ENCODE data around the gene KMT5B.
"Not testable (repeated sequence)": the region's sequence is repeated elsewhere in the genome, so short reads cannot be mapped to it uniquely, and the experiment has no call there.

Gene KMT5B

GRCh38 chr11:68213135-68213515, at the start of gene KMT5B:
KMT5B (minus strand) TSS chr11:68213296; CDS start chr11:68190076, 23,220 bp downstream.
- no peak for DNase-seq

GRCh38 chr11:68262544-68262827, 49.4 kb upstream of the KMT5B start:
- DNase-seq, result no peak

DNA sequence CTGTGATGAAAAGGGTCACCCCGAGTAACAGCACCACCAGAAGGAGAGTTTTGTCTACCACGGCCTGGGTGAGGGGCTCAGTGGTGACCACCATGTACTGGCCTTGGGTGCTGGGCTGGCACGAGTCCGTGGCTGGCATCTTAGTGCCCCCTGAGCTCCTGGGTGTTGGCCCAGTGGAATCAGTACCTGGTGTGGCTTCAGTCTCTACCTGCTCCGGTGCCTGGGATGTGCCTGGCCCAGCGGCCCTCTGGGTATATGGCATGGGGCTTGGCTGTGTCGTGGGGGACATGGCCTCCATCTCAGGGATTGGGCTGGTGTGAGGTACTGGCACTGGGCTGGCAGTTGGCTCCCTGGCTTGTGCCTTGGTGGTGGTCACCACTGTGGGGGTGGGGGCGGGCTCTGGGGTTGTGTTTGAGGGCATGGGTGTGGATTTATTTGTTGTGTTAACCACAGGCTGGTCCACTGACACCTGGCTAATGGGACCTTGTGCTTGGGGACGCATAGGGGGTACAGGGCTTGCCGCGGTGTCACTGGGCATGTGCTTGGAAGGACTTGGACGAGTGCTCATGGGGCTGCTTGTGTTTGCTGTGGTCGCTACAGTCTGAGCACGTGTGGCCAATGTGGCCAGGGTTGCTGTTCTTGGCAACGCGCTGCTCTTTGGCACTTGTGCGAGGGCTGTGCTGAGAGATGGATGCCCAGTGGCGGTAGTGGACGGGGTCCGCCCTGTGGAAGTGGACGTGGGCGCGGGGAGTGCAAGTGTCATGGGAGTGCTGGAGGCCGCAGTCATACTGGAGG, 48.9 kb upstream of the KMT5B start:
- DNase-seq, result no peak

- no peak for DNase-seq
These were observed 47.9 kb upstream of the KMT5B start for GRCh38 chr11:68261006-68261405.

- DNase-seq, result no peak
These were observed 47.4 kb upstream of the KMT5B start for GRCh38 chr11:68260484-68260883.

- DNase-seq, result no peak
These were observed 46.2 kb upstream of the KMT5B start for GRCh38 chr11:68259122-68259959.

DNA sequence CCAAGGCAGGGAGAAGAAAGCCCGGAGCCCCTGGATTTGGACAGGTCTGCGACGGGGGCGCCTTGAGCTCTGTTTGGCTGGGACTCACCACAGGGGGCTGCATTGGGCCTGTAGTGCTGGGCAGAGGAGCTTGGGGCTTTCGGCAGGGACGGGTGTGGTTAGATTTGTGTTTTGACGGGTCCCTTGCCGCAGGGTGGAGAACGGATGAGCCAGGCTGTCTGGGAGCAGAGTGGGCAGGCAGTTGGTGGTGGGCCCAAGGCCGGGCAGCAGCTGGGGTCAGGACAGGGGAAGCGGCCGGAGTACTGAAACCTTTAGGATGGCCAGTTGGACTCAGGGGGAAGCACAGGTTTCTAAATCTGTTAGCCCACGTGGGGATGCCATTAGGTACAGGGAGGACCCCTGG, 45.3 kb upstream of the KMT5B start:
- DNase-seq, result no peak

DNA sequence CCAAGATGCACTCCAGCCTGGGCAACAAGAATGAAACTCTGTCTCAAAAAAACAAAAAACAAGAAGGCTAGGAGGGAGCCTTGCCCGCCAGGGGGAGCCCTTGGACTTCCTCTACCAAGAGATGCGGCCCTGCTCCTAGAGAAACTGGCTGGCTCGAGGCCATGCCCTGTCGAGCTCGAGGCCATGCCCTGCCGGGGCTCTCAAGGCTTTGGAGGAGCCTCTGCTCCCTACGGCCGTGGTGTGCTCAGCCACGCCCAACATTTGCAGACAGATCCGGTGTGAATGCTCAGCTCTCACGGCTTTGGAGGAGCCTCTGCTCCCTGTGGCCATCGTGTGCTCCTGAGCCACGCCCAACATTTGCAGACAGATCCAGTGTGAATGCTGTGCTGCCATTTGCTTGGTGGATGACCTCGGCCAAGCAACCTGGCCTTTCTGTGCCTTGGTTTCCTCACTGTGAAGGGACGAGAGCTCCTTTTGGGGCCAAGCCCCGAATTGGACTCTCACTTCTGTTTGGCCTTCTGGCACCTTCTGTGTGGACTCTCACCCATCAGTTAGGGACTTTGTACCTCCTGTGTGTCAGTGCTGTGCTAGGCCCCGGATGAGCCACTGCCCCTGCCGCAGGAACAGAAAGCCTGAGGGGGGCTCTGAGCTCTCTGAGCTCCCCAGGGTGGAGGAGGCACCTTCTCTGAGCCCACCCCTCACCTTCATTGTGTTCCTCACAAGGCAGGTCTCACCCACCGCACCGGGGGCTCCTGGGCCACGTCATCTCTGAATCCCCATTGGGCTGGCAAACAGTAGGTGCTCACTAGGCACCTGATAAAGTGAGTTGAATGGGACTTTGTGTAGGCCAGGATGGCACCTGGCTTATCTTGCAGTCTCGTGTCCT, 44.6 kb upstream of the KMT5B start:
- peak; percentile 81 for DNase-seq

GRCh38 chr11:68256331-68256741, 43.2 kb upstream of the KMT5B start:
- no peak for DNase-seq

- no peak for DNase-seq
These were observed 42.4 kb upstream of the KMT5B start for GRCh38 chr11:68255526-68255925.

DNA sequence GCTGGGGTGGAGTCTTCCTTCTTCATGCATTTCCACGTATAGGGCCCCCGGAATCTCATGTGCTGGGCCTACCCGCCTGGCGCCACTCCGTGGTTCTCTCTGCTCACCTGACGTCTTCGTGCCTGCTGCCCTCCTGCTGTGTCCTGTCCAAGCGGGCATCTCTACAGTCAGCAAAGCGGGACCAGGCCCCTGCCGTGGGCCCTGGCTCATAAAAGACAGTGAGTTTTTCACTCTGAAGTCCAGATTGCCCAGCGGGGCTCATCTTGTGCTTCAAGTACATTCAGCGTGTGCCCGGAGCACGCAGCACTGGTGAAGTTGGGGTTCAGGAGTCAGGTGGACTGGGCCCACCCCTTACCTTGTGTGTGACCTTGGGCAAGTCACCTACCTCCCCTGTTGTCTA, 41.3 kb upstream of the KMT5B start:
- no peak for DNase-seq

GRCh38 chr11:68251765-68252164, 38.7 kb upstream of the KMT5B start:
- DNase-seq, result no peak

GRCh38 chr11:68244912-68245311, 31.8 kb upstream of the KMT5B start:
- DNase-seq, result not testable (repeated sequence)

- not testable (repeated sequence) for DNase-seq
These were observed 30.8 kb upstream of the KMT5B start for GRCh38 chr11:68243847-68244246.

DNA sequence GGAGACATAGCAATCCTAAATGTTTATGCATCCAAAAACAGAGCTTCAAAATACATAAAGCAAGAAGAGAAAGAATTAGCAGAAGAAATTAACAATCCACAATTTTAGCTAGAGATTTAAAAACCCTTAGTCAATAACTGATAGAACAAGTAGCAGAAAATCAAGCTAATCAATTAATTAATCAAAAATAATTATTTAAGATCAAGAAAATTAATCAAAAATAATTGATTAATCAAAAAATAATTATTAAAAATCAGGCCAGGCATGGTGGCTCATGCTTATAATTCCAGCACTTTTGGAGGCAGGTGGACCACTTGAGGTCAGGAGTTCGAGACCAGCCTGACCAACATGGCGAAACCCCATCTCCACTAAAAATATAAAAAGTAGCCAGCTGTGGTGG, 29.5 kb upstream of the KMT5B start:
- DNase-seq, result no peak

GRCh38 chr11:68231621-68232020, 18.5 kb upstream of the KMT5B start:
- DNase-seq, result no peak

DNA sequence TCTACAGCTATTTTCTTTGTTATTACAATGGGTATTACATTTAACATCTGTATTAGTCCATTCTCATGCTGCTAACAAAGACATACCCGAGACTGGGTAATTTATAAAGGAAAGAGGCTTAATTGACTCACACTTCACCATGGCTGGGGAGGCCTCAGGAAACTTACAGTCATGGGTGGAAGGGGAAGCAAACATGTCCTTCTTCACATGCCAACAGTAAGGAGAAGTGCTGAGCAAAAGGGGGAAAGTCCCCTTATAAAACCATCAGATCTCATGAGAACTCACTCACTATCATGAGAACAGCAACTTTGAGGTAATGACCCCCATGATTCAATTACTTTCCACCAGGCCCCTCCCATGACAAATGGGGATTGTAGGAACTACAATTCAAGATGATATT, 16.5 kb upstream of the KMT5B start:
- DNase-seq, result no peak

DNA sequence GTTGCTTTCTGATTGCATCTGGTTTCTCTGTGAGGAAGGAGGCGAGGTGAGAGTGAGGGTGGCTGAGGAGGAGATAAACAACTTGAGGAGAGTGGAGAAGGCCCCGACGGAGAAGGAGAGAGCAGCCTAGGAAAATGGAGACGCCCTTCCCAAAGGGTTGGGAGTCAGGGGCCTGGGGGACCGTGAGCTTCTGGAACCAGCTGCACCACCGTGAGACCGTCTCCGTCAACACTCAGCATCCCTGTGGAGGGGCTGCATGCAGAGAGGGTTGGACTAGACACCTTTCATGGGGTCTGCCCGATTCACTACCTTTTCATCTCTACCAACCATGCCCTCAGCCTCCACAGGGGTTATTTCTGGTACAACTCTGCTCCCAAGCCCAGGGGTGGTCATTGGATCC, 13.3 kb upstream of the KMT5B start:
- DNase-seq, result no peak

DNA sequence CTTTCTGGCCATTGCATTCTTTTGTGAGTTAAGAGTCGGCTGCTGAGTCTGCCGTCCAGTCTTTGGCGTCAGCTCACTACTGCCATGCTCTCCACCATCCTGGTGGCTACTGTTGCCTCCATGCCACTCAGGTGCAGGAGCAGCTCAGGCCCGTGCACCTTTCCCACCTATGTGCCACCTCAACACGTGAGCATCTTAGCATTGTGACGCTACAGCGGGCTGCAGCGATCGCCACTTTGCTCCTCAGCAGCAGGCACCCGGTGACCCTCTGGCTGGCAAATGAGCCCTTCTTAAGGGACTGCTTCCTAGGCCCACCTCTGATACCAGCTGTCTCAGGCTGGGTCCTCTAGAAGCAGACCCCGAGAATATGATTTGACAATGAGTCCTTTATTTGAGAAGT, 11.5 kb upstream of the KMT5B start:
- no peak for DNase-seq

DNA sequence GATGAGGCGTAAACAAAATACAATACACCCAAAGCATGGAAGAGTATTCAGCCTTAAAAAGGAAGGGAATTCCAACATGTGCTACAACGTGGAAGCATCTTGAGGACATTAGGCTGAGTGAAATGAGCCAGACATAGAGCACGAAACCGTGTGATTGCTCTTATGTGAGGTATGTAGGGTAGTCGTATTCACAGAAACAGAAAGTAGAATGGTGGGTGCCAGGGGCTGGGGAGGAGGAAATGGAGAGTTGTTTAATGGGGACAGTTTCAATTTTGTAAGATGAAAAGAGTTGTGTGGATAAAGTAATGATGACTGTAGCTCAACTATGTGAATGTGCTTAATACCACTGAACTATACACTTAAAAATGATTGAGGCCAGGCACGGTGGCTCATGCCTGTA, 10.2 kb upstream of the KMT5B start:
- DNase-seq, result no peak

DNA sequence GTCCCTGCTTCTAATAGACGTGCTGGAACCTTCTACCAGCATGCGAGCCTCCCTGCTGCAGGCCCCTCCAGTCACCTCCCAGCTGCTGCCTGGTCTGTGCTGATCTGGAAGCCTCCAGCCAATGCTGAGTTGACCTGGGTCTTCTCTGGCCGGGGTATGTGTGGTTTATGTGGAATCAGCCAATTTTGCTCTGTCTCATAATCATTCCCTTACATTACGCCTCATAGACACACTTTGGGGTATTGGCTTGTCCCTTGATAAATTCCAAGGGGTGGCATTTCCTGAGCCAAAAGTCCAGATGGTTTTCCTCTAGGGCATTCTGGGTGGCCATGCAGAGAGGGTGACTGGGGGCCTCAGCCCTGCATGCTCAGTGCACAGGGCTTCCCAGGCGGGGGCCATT, 8.3 kb upstream of the KMT5B start:
- DNase-seq, result no peak

- no peak for DNase-seq
These were observed 3.3 kb upstream of the KMT5B start for GRCh38 chr11:68216171-68216938.
